ENCODE measurements around the gene CYP1B1. TPM values are rescaled to one million over a fixed set of nuclear protein-coding genes. Genes with fewer than 3 reads are reported as not detected.

The CYP1B1 gene
- total RNA-seq, 4 donors from 2014 or later, result 12.4 to 33.4 (median 20.6) TPM

- TF ChIP-seq POLR2A (IDR thresholded peaks at IDR 0.05) (no peak), CTCF (IDR thresholded peaks at IDR 0.05) (no peak)
- 89 to 93% methylated on average over 4 of the region's 4 CpGs for WGBS, 2 donors
- intact Hi-C loops (cut with DNase I; ENCODE audit: low total_unique reads), result no loop called here
- no peak overlapping the region for H3K4me3 ChIP-seq (ENCODE audit: low read depth, poor library complexity, severe bottlenecking)
- no peak for DNase-seq (ENCODE audit: low spot score in 2 of 2)
Observed at GRCh38 chr2:38045811-38046210, 30.1 kb downstream of the CYP1B1 start.

- intact Hi-C loops (cut with DNase I; ENCODE audit: low total_unique reads), result no loop called here
- 78% methylated on average over 9 of the region's 9 CpGs for WGBS, 2 donors
- no peak for TF ChIP-seq POLR2A (IDR thresholded peaks at IDR 0.05)
- TF ChIP-seq CTCF (IDR thresholded peaks at IDR 0.05), result no peak
- DNase-seq (ENCODE audit: low spot score in 2 of 2), result no peak
- H3K4me3 ChIP-seq (ENCODE audit: low read depth, poor library complexity, severe bottlenecking), result no peak overlapping the region
Observed at GRCh38 chr2:38039121-38039910, 36.6 kb downstream of the CYP1B1 start.

GRCh38 chr2:38038682-38039081 lies 37.3 kb downstream of the CYP1B1 start:
- intact Hi-C loops (cut with DNase I; ENCODE audit: low total_unique reads), result no loop called here
- 59 to 60% methylated on average over 5 of the region's 5 CpGs for WGBS, 2 donors
- TF ChIP-seq POLR2A (IDR thresholded peaks at IDR 0.05) (no peak), CTCF (IDR thresholded peaks at IDR 0.05) (no peak)
- no peak overlapping the region for H3K4me3 ChIP-seq (ENCODE audit: low read depth, poor library complexity, severe bottlenecking)
- DNase-seq (ENCODE audit: low spot score in 2 of 2), result no peak

- TF ChIP-seq POLR2A (IDR thresholded peaks at IDR 0.05), result no peak
- TF ChIP-seq CTCF (IDR thresholded peaks at IDR 0.05), result no peak
- no peak overlapping the region for H3K4me3 ChIP-seq (ENCODE audit: low read depth, poor library complexity, severe bottlenecking)
- DNase-seq (ENCODE audit: low spot score in 2 of 2), result no peak
- intact Hi-C loops (cut with DNase I; ENCODE audit: low total_unique reads), result no loop called here
- WGBS, 2 donors, result 18 to 19% methylated on average over 38 of the region's 38 CpGs
Observed at GRCh38 chr2:38037757-38038621, 38.0 kb downstream of the CYP1B1 start.

GRCh38 chr2:38037325-38037724 lies 38.6 kb downstream of the CYP1B1 start:
- WGBS, 2 donors, result 67 to 79% methylated on average over 4 of the region's 4 CpGs
- no peak for DNase-seq (ENCODE audit: low spot score in 2 of 2)
- no peak overlapping the region for H3K4me3 ChIP-seq (ENCODE audit: low read depth, poor library complexity, severe bottlenecking)
- TF ChIP-seq POLR2A (IDR thresholded peaks at IDR 0.05) (no peak), CTCF (IDR thresholded peaks at IDR 0.05) (no peak)
- intact Hi-C loops (cut with DNase I; ENCODE audit: low total_unique reads), result no loop called here

Data from lower leg skin (tissue), 4 donors.